DMS114 treated with DMSO at 0.1 percent for 48 hours (cell line): Measurements from ENCODE around the gene ATP5ME.
"Not testable (repeated sequence)": the region's sequence is repeated elsewhere in the genome, so short reads cannot be mapped to it uniquely, and the experiment has no call there.

Experiments
- DNase-seq: peaks from one replicate; lab custom pipeline; 2025; ENCODE audit not compliant: unreplicated experiment; lab: John Stamatoyannopoulos, UW

The ATP5ME gene

GRCh38 chr4:635851-636627 is 38.0 kb downstream of the ATP5ME start:
- no peak for DNase-seq

- not testable (repeated sequence) for DNase-seq
These were observed 38.8 kb downstream of the ATP5ME start for GRCh38 chr4:635066-635835.

GRCh38 chr4:634599-634985 is 39.5 kb downstream of the ATP5ME start:
- DNase-seq: no peak

GRCh38 chr4:633976-634598 is 40.0 kb downstream of the ATP5ME start:
- no peak for DNase-seq

- DNase-seq: no peak
These were observed 40.7 kb downstream of the ATP5ME start for GRCh38 chr4:633406-633805.

GRCh38 chr4:632926-633325 is 41.1 kb downstream of the ATP5ME start:
- DNase-seq: no peak

- DNase-seq: no peak
These were observed 41.8 kb downstream of the ATP5ME start for GRCh38 chr4:632196-632790.

- no peak for DNase-seq
These were observed 43.4 kb downstream of the ATP5ME start for GRCh38 chr4:630656-631055.

- DNase-seq: no peak
These were observed 44.0 kb downstream of the ATP5ME start for GRCh38 chr4:629915-630641.

- no peak for DNase-seq
These were observed 44.5 kb downstream of the ATP5ME start for GRCh38 chr4:629636-629914.

- DNase-seq: no peak
These were observed 45.0 kb downstream of the ATP5ME start for GRCh38 chr4:628821-629635.

GRCh38 chr4:628311-628741 is 45.8 kb downstream of the ATP5ME start:
- DNase-seq: no peak

- DNase-seq: no peak
These were observed 46.5 kb downstream of the ATP5ME start for GRCh38 chr4:627347-628125.

- DNase-seq: no peak
These were observed 47.6 kb downstream of the ATP5ME start for GRCh38 chr4:626201-627091.

GRCh38 chr4:625631-626161 is 48.4 kb downstream of the ATP5ME start:
- DNase-seq: no peak

GRCh38 chr4:624705-625590 is 49.1 kb downstream of the ATP5ME start, which contains the start of gene PDE6B:
Gene PDE6B (plus strand): TSS chr4:625573. CDS start chr4:625627, 54 bp downstream.
- no peak for DNase-seq

GRCh38 chr4:623914-624566 is 50.0 kb downstream of the ATP5ME start:
- DNase-seq: no peak
